Mesenchymal stem cell (in vitro differentiated cells and primary cell): Measurements from ENCODE around the gene FHIT.
A peak's percentile ranks its signal among the peaks of the same experiment; 100 is the strongest.

Experiments used
- DNase-seq: peaks from one replicate; pipeline ENCODE4 v3.0.0-alpha.2; 2013
- H2AFZ ChIP-seq: one replicate; pipeline ENCODE4 v1.6.1; 2013; ENCODE audit warnings: low read depth, mild to moderate bottlenecking, control low read depth, inconsistent platforms, low read length, moderate library complexity
- H2AK5ac ChIP-seq: 2 replicates; pipeline ENCODE4 v1.6.1; 2013; ENCODE audit warnings: low read length, moderate library complexity, mild to moderate bottlenecking, inconsistent platforms; ENCODE audit not compliant: severe bottlenecking
- H2BK120ac ChIP-seq: one replicate; pipeline ENCODE4 v1.6.1; 2013; ENCODE audit warnings: low read depth, mild to moderate bottlenecking, inconsistent platforms, low read length, moderate library complexity
- H2BK12ac ChIP-seq, 2 experiments: one replicate each; pipeline ENCODE4 v1.6.1; 2013; ENCODE audit warnings: inconsistent platforms in 2 of 2, low read length in 2 of 2, mild to moderate bottlenecking in 2 of 2, moderate library complexity in 2 of 2, control low read depth in 1 of 2
- H2BK15ac ChIP-seq: one replicate; pipeline ENCODE4 v1.6.1; 2013; ENCODE audit warnings: mild to moderate bottlenecking, low read depth, inconsistent platforms; ENCODE audit not compliant: poor library complexity, severe bottlenecking
- H2BK5ac ChIP-seq: 2 replicates; pipeline ENCODE4 v1.6.1; 2013; ENCODE audit warnings: low read depth, mild to moderate bottlenecking, low read length, control low read depth, inconsistent platforms; ENCODE audit not compliant: poor library complexity, severe bottlenecking
- H3K14ac ChIP-seq, 2 experiments: one replicate each; pipeline ENCODE4 v1.6.1; 2013; ENCODE audit warnings: inconsistent platforms in 2 of 2, low read length in 2 of 2, control low read depth in 1 of 2, mild to moderate bottlenecking in 1 of 2, moderate library complexity in 1 of 2
- H3K18ac ChIP-seq, 2 experiments: one replicate each; pipeline ENCODE4 v1.6.1; 2013; ENCODE audit warnings: inconsistent platforms in 2 of 2, low read length in 2 of 2, control low read depth in 1 of 2, low read depth in 1 of 2, mild to moderate bottlenecking in 1 of 2
- H3K23ac ChIP-seq, 2 experiments: one replicate each; pipeline ENCODE4 v1.6.1; 2013; ENCODE audit warnings: inconsistent platforms in 2 of 2, low read length in 2 of 2, mild to moderate bottlenecking in 2 of 2, moderate library complexity in 2 of 2, control low read depth in 1 of 2
- H3K27ac ChIP-seq: 2 replicates; pipeline ENCODE4 v1.5.1; 2013; ENCODE audit warnings: mild to moderate bottlenecking, moderate library complexity, low read length, control low read depth, inconsistent platforms; ENCODE audit not compliant: poor library complexity, severe bottlenecking
- H3K27me3 ChIP-seq, 2 experiments: 2 replicates each; pipeline versions ENCODE4 v1.6.1 to v1.7.0; 2013; ENCODE audit warnings: low read length in 2 of 2, mild to moderate bottlenecking in 2 of 2, moderate library complexity in 2 of 2, control low read depth in 1 of 2, inconsistent platforms in 1 of 2; ENCODE audit not compliant: control insufficient read depth in 1 of 2, insufficient read depth in 1 of 2
- H3K36me3 ChIP-seq, 2 experiments: 2 replicates each; pipeline versions ENCODE4 v1.6.1 to v1.7.0; 2013; ENCODE audit warnings: low read length in 2 of 2, control low read depth in 1 of 2, inconsistent platforms in 1 of 2, low read depth in 1 of 2, mild to moderate bottlenecking in 1 of 2; ENCODE audit not compliant: insufficient read depth in 2 of 2, control insufficient read depth in 1 of 2
- H3K4ac ChIP-seq, 2 experiments: one replicate each; pipeline ENCODE4 v1.6.1; 2013; ENCODE audit warnings: inconsistent platforms in 2 of 2, low read length in 2 of 2, mild to moderate bottlenecking in 2 of 2, moderate library complexity in 2 of 2, control low read depth in 1 of 2, low read depth in 1 of 2
- H3K4me1 ChIP-seq: 2 replicates; pipeline ENCODE4 v1.6.1; 2013; ENCODE audit warnings: low read depth, low read length, control low read depth; ENCODE audit not compliant: control insufficient read depth, insufficient read depth
- H3K4me2 ChIP-seq: 2 replicates; pipeline ENCODE4 v1.6.1; 2013; ENCODE audit warnings: low read length, mild to moderate bottlenecking, inconsistent platforms; ENCODE audit not compliant: poor library complexity, severe bottlenecking
- H3K4me3 ChIP-seq, 2 experiments: 2 replicates each; pipeline versions ENCODE4 v1.5.1 to v1.7.0; 2013; ENCODE audit warnings: low read length in 2 of 2, mild to moderate bottlenecking in 2 of 2, control low read depth in 1 of 2, low read depth in 1 of 2; ENCODE audit not compliant: insufficient read depth in 1 of 2
- H3K79me1 ChIP-seq: replicated peaks from 2 replicates; pipeline ENCODE4 v1.6.1; 2013; ENCODE audit warnings: mild to moderate bottlenecking, control low read depth, low read length, inconsistent platforms; ENCODE audit not compliant: poor library complexity, severe bottlenecking
- H3K9ac ChIP-seq: 2 replicates; pipeline ENCODE4 v1.7.0; 2013; ENCODE audit warnings: mild to moderate bottlenecking, low read length, moderate library complexity
- H3K9me3 ChIP-seq: 2 replicates; pipeline ENCODE4 v1.7.0; 2013; ENCODE audit warnings: mild to moderate bottlenecking, low read length; ENCODE audit not compliant: control insufficient read depth
- H4K8ac ChIP-seq: one replicate; pipeline ENCODE4 v1.6.1; 2013; ENCODE audit warnings: inconsistent platforms, mild to moderate bottlenecking, low read length, moderate library complexity
- H4K91ac ChIP-seq: one replicate; pipeline ENCODE4 v1.6.1; 2013; ENCODE audit warnings: mild to moderate bottlenecking, low read length, inconsistent platforms
- WGBS: methylation state at CpG from one replicate; pipeline ENCODE4 v1.1.7; 2013; ENCODE audit warnings: mixed read lengths; 5-methylcytosine and 5-hydroxymethylcytosine counted together

Gene FHIT

DNA sequence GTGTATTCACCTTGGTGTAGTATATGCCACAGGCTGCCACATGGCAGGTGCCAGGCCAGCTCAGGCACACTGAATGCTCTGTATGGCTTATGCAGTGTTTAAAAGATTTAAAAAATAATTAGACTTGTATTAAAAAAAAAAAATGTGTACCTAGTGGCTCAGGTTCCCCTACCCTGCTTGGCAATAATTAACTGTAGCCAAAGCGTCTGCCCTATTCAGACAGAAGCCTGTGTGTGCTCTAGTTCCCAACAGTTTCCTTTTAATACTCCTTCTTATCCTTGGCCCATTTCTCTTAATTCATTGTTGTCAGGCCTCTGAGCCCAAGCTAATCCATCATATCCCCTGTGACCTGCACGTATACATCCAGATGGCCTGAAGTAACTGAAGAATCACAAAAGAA lies 1449.2 kb downstream of the FHIT start:
- H4K91ac ChIP-seq = no peak overlapping the region
- H2AFZ ChIP-seq = no peak overlapping the region
- no peak overlapping the region for H3K9ac ChIP-seq
- H2BK12ac ChIP-seq = no peak overlapping the region
- H3K9me3 ChIP-seq = no peaks in the 10 kb centered on the region
- no peak overlapping the region for H3K23ac ChIP-seq
- H3K4me1 ChIP-seq = peaks cover 2% of the 10 kb centered on the region
- no peak overlapping the region for H2AK5ac ChIP-seq
- no peak overlapping the region for H3K27ac ChIP-seq
- H3K36me3 ChIP-seq = no peaks in the 10 kb centered on the region
- H2BK15ac ChIP-seq = no peak overlapping the region
- H3K4ac ChIP-seq = no peak overlapping the region
- H3K18ac ChIP-seq = no peak overlapping the region
- WGBS = 81% methylated on average over 2 of the region's 2 CpGs
- H3K4me2 ChIP-seq = no peak overlapping the region
- H3K4me3 ChIP-seq = no peak overlapping the region
- no peak for DNase-seq
- H2BK120ac ChIP-seq = no peak overlapping the region
- no peak overlapping the region for H3K14ac ChIP-seq
- no peaks in the 10 kb centered on the region for H3K79me1 ChIP-seq
- H2BK5ac ChIP-seq = no peak overlapping the region
- no peak overlapping the region for H4K8ac ChIP-seq
- no peaks in the 10 kb centered on the region for H3K27me3 ChIP-seq

DNA sequence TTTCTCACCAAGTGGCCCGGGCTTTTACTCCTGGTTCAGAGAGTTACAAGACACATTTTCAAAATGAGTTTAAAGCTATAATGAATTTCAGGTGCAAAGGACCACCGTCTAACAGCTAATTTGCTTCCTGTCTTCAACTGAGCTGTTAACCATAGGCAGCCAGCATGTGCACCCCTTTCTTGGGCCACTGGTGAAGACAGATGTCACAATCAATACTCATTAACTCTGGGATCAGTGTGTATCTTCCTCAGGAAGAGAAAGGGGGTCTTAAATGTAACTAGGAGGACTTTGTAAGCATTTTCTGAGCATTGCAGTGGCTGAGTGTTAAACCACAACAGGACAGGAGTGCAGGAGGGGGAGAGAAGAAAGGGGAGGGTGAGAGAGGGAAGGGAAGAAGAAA lies 1450.8 kb downstream of the FHIT start:
- Histone ChIP-seq H4K91ac (no peak overlapping the region), H2BK12ac (no peak overlapping the region), H3K14ac (no peak overlapping the region), H3K79me1 (no peaks in the 10 kb centered on the region), H3K4me2 (no peak overlapping the region), H3K18ac (no peak overlapping the region), H3K9ac (no peak overlapping the region), H3K9me3 (no peaks in the 10 kb centered on the region), H2BK15ac (no peak overlapping the region), H3K27ac (no peak overlapping the region), H2AFZ (no peak overlapping the region), H3K36me3 (no peaks in the 10 kb centered on the region), H2AK5ac (no peak overlapping the region), H3K27me3 (no peaks in the 10 kb centered on the region), H2BK120ac (no peak overlapping the region), H3K23ac (no peak overlapping the region), H3K4me1 (peaks cover 2% of the 10 kb centered on the region), H2BK5ac (no peak overlapping the region), H3K4ac (no peak overlapping the region), H4K8ac (no peak overlapping the region), H3K4me3 (no peak overlapping the region)
- WGBS = 91% methylated on average over 2 of the region's 2 CpGs
- DNase-seq = no peak

GRCh38 chr3:59798372-59799086 lies 1452.7 kb downstream of the FHIT start:
- no peak overlapping the region for H3K4me3 ChIP-seq
- H2BK5ac ChIP-seq = no peak overlapping the region
- peak overlapping the region; percentile 56 for H4K91ac ChIP-seq
- no peaks in the 10 kb centered on the region for H3K36me3 ChIP-seq
- WGBS = 85% methylated on average over 6 of the region's 6 CpGs
- H3K79me1 ChIP-seq = no peaks in the 10 kb centered on the region
- no peak overlapping the region for H3K4me2 ChIP-seq
- no peak overlapping the region for H3K27ac ChIP-seq
- H3K27me3 ChIP-seq = no peaks in the 10 kb centered on the region
- H3K4ac ChIP-seq = no peak overlapping the region
- H3K4me1 ChIP-seq = peaks cover 2% of the 10 kb centered on the region
- H3K14ac ChIP-seq = no peak overlapping the region
- H3K18ac ChIP-seq = peak overlapping the region in 1 of 2 experiments; percentile 61
- no peak for DNase-seq
- H3K23ac ChIP-seq = no peak overlapping the region
- H3K9ac ChIP-seq = no peak overlapping the region
- H2AK5ac ChIP-seq = no peak overlapping the region
- no peak overlapping the region for H2AFZ ChIP-seq
- H2BK12ac ChIP-seq = peak overlapping the region in 1 of 2 experiments; percentile 46
- H2BK120ac ChIP-seq = no peak overlapping the region
- peak overlapping the region; percentile 38 for H4K8ac ChIP-seq
- H2BK15ac ChIP-seq = no peak overlapping the region
- H3K9me3 ChIP-seq = no peaks in the 10 kb centered on the region

GRCh38 chr3:59797533-59797932 lies 1453.7 kb downstream of the FHIT start:
- no peak for DNase-seq
- H3K27me3 ChIP-seq = no peaks in the 10 kb centered on the region
- no peak overlapping the region for H2BK120ac ChIP-seq
- no peak overlapping the region for H2BK15ac ChIP-seq
- H3K4ac ChIP-seq = no peak overlapping the region
- no peak overlapping the region for H2BK5ac ChIP-seq
- no peak overlapping the region for H4K91ac ChIP-seq
- no peak overlapping the region for H3K27ac ChIP-seq
- no peak overlapping the region for H2AFZ ChIP-seq
- H2BK12ac ChIP-seq = no peak overlapping the region
- no peak overlapping the region for H3K4me3 ChIP-seq
- H3K9ac ChIP-seq = no peak overlapping the region
- no peak overlapping the region for H3K18ac ChIP-seq
- no peak overlapping the region for H3K4me2 ChIP-seq
- no peak overlapping the region for H3K14ac ChIP-seq
- H3K9me3 ChIP-seq = no peaks in the 10 kb centered on the region
- 100% methylated on average over 2 of the region's 5 CpGs for WGBS
- peaks cover 2% of the 10 kb centered on the region for H3K4me1 ChIP-seq
- no peaks in the 10 kb centered on the region for H3K79me1 ChIP-seq
- H2AK5ac ChIP-seq = no peak overlapping the region
- H3K36me3 ChIP-seq = no peaks in the 10 kb centered on the region
- H4K8ac ChIP-seq = no peak overlapping the region
- H3K23ac ChIP-seq = no peak overlapping the region
